WTC11 (cell line): Measurements from ENCODE around the gene CCDC141. TPM values are rescaled to one million over a fixed set of nuclear protein-coding genes. Genes with fewer than 3 reads are reported as not detected.

Source experiments
- ATAC-seq: fragments of 200-7000 bp; cut with Tn5 transposase; 2 replicates; pipeline ENCODE4 v1.10.0; 2021; ENCODE audit warnings: mild to moderate bottlenecking, moderate library complexity
- CTCF ChIA-PET: fragments of 300-600 bp; sonication (Branson Sonifier 250); formaldehyde crosslinking; loops from one replicate; lab custom pipeline; 2021; ENCODE audit warnings: antibody characterized with exemption; lab: Charles Lee
- POLR2A ChIA-PET: fragments of 350-600 bp; sonication (Branson Sonifier 250); formaldehyde crosslinking; loops from one replicate; lab custom pipeline; 2021; ENCODE audit warnings: antibody characterized with exemption; lab: Charles Lee
- DNase-seq: peaks from one replicate; pipeline ENCODE4 v3.0.0; 2021; ENCODE audit warnings: low spot score
- H3K27ac Mint-ChIP-seq: 2 replicates; pipeline ENCODE4 v1.8.0; 2021; ENCODE audit warnings: mixed read lengths
- H3K27me3 Mint-ChIP-seq: 2 replicates; pipeline ENCODE4 v1.8.0; 2021; ENCODE audit warnings: low read depth, mild to moderate bottlenecking, moderate library complexity, mixed read lengths
- H3K36me3 Mint-ChIP-seq: 2 replicates; pipeline ENCODE4 v1.8.0; 2021; ENCODE audit warnings: mixed read lengths
- H3K4me1 Mint-ChIP-seq: 2 replicates; pipeline ENCODE4 v1.8.0; 2022; ENCODE audit warnings: mixed read lengths
- H3K4me3 Mint-ChIP-seq: 2 replicates; pipeline ENCODE4 v1.8.0; 2021; ENCODE audit warnings: mild to moderate bottlenecking, moderate library complexity, mixed read lengths
- H3K9me3 Mint-ChIP-seq: 2 replicates; pipeline ENCODE4 v1.8.0; 2021; ENCODE audit warnings: mixed read lengths
- GTF2I ChIP-seq: fragments of 250-450 bp; sonication (Bioruptor Pico); conservative IDR thresholded peaks from 2 replicates; pipeline ENCODE4 v1.4.0; 2021; ENCODE audit warnings: mild to moderate bottlenecking
- MXD4 ChIP-seq: fragments of 250-450 bp; sonication (Bioruptor Pico); IDR thresholded peaks from 2 replicates; pipeline ENCODE4 v1.8.0; 2021; ENCODE audit warnings: mild to moderate bottlenecking, moderate library complexity, borderline replicate concordance
- PRRX2 ChIP-seq: fragments of 250-450 bp; sonication (Bioruptor Pico); IDR thresholded peaks from 2 replicates; pipeline ENCODE4 v1.8.0; 2021; ENCODE audit warnings: mild to moderate bottlenecking
- RORB ChIP-seq: fragments of 250-450 bp; sonication (Bioruptor Pico); IDR thresholded peaks from 2 replicates; pipeline ENCODE4 v1.9.0; 2021; ENCODE audit warnings: mild to moderate bottlenecking
- SMAD3 ChIP-seq: sonication (generic); formaldehyde crosslinking; IDR thresholded peaks from 2 replicates; pipeline ENCODE4 v1.8.0; 2022; ENCODE audit warnings: missing genetic modification reagents, mild to moderate bottlenecking, borderline replicate concordance
- SMAD4 ChIP-seq: sonication (generic); formaldehyde crosslinking; IDR thresholded peaks from 2 replicates; pipeline ENCODE4 v1.8.0; 2022; ENCODE audit warnings: mild to moderate bottlenecking, missing genetic modification reagents
- SOX15 ChIP-seq: fragments of 250-450 bp; sonication (Bioruptor Pico); IDR thresholded peaks from 2 replicates; pipeline ENCODE4 v1.9.0; 2021; ENCODE audit warnings: mild to moderate bottlenecking
- TEAD1 ChIP-seq: sonication (generic); formaldehyde crosslinking; IDR thresholded peaks from 2 replicates; pipeline ENCODE4 v1.8.0; 2022; ENCODE audit warnings: mild to moderate bottlenecking, missing genetic modification reagents
- ZNF121 ChIP-seq: sonication (generic); formaldehyde crosslinking; IDR thresholded peaks from 2 replicates; pipeline ENCODE4 v1.8.0; 2023; ENCODE audit warnings: missing genetic modification reagents
- total RNA-seq: library from RNA; stranded (reverse); gene quantifications from 3 replicates; pipeline ENCODE4 v1.2.3, GENCODE V29; 2021
- TF ChIP-seq, protein P1 (sequence below): sonication (generic); formaldehyde crosslinking; IDR thresholded peaks from 2 replicates; pipeline ENCODE4 v1.8.0; 2023; ENCODE audit warnings: mild to moderate bottlenecking, missing genetic modification reagents
- TF ChIP-seq, protein P2 (sequence below): sonication (generic); formaldehyde crosslinking; IDR thresholded peaks from 2 replicates; pipeline ENCODE4 v1.8.0; 2022; ENCODE audit warnings: missing genetic modification reagents
- TF ChIP-seq, protein P3 (sequence below): sonication (generic); formaldehyde crosslinking; IDR thresholded peaks from 2 replicates; pipeline ENCODE4 v1.8.0; 2022; ENCODE audit warnings: mild to moderate bottlenecking, missing genetic modification reagents
- TF ChIP-seq, protein P4 (sequence below): fragments of 250-450 bp; sonication (Bioruptor Pico); IDR thresholded peaks from 2 replicates; pipeline ENCODE4 v1.9.0; 2021; ENCODE audit warnings: mild to moderate bottlenecking, borderline replicate concordance
- TF ChIP-seq, protein P5 (sequence below): sonication (generic); formaldehyde crosslinking; IDR thresholded peaks from 2 replicates; pipeline ENCODE4 v1.8.0; 2022; ENCODE audit warnings: mild to moderate bottlenecking, missing genetic modification reagents

The CCDC141 gene
- total RNA-seq, 1 experiment from 2014 or later: 8.5 TPM

DNA sequence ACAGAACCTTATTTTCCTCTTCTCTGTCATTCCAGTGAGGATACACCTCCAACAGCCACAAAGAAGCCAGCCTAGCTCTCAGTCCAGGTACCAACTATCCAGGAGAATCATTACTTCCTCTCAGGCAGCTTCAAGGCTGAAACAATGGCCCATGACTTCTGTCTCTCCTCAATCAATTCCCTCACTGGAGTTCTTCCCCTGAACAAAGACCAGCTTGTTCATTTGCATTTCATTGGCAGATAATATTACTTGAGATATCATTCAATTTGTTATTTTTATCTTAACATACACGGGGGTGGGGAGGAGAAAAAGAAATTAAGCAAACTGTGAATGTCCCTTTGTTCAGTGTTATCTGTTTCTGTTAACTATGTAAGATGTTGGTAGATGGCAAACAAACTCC lies 44.0 kb downstream of the CCDC141 start:
- no peak for ATAC-seq
- no peak for DNase-seq
- ChIA-PET POLR2A (no interaction called here), CTCF (no interaction called here)
- no peaks in the 10 kb centered on the region for H3K27me3 Mint-ChIP-seq
- peaks cover 12% of the 10 kb centered on the region for H3K9me3 Mint-ChIP-seq
- peaks cover 10% of the 10 kb centered on the region for H3K36me3 Mint-ChIP-seq
- TF ChIP-seq MXD4 (CRISPR knock-in tag) (no peak), TEAD1 (CRISPR knock-in tag) (no peak), SMAD4 (CRISPR knock-in tag) (no peak), ZNF121 (CRISPR knock-in tag) (no peak)
- TF ChIP-seq, protein P1, sequence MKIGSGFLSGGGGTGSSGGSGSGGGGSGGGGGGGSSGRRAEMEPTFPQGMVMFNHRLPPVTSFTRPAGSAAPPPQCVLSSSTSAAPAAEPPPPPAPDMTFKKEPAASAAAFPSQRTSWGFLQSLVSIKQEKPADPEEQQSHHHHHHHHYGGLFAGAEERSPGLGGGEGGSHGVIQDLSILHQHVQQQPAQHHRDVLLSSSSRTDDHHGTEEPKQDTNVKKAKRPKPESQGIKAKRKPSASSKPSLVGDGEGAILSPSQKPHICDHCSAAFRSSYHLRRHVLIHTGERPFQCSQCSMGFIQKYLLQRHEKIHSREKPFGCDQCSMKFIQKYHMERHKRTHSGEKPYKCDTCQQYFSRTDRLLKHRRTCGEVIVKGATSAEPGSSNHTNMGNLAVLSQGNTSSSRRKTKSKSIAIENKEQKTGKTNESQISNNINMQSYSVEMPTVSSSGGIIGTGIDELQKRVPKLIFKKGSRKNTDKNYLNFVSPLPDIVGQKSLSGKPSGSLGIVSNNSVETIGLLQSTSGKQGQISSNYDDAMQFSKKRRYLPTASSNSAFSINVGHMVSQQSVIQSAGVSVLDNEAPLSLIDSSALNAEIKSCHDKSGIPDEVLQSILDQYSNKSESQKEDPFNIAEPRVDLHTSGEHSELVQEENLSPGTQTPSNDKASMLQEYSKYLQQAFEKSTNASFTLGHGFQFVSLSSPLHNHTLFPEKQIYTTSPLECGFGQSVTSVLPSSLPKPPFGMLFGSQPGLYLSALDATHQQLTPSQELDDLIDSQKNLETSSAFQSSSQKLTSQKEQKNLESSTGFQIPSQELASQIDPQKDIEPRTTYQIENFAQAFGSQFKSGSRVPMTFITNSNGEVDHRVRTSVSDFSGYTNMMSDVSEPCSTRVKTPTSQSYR (CRISPR knock-in tag): no peak
- TF ChIP-seq, protein P2, sequence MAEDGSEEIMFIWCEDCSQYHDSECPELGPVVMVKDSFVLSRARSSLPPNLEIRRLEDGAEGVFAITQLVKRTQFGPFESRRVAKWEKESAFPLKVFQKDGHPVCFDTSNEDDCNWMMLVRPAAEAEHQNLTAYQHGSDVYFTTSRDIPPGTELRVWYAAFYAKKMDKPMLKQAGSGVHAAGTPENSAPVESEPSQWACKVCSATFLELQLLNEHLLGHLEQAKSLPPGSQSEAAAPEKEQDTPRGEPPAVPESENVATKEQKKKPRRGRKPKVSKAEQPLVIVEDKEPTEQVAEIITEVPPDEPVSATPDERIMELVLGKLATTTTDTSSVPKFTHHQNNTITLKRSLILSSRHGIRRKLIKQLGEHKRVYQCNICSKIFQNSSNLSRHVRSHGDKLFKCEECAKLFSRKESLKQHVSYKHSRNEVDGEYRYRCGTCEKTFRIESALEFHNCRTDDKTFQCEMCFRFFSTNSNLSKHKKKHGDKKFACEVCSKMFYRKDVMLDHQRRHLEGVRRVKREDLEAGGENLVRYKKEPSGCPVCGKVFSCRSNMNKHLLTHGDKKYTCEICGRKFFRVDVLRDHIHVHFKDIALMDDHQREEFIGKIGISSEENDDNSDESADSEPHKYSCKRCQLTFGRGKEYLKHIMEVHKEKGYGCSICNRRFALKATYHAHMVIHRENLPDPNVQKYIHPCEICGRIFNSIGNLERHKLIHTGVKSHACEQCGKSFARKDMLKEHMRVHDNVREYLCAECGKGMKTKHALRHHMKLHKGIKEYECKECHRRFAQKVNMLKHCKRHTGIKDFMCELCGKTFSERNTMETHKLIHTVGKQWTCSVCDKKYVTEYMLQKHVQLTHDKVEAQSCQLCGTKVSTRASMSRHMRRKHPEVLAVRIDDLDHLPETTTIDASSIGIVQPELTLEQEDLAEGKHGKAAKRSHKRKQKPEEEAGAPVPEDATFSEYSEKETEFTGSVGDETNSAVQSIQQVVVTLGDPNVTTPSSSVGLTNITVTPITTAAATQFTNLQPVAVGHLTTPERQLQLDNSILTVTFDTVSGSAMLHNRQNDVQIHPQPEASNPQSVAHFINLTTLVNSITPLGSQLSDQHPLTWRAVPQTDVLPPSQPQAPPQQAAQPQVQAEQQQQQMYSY: no peak
- H3K4me3 Mint-ChIP-seq: no peak overlapping the region
- H3K4me1 Mint-ChIP-seq: no peaks in the 10 kb centered on the region
- H3K27ac Mint-ChIP-seq: no peak overlapping the region

DNA sequence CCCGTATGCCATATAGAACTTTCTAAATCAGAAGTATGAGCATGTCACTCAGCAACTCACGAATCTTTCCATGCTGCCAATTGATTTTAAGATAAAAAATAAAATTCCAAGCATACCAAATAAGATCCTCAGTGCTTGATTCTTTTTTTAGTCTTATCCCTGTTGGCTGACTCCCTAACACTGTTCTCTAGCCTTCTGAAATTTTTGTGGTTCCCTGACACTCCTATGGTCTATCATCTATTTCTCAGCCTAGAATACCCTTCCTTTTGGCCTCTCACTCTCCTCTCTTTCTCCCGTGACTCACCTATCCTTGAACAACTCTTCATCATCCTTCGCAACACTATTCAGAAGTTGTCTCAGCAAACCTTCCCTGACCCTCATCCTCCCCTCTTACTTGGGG lies 50.5 kb downstream of the CCDC141 start:
- ATAC-seq (no peak), DNase-seq (no peak)
- TF ChIP-seq SOX15 (CRISPR knock-in tag) (no peak), GTF2I (no peak), SMAD3 (CRISPR knock-in tag) (no peak), RORB (CRISPR knock-in tag) (no peak), PRRX2 (CRISPR knock-in tag) (no peak)
- TF ChIP-seq, protein P3, sequence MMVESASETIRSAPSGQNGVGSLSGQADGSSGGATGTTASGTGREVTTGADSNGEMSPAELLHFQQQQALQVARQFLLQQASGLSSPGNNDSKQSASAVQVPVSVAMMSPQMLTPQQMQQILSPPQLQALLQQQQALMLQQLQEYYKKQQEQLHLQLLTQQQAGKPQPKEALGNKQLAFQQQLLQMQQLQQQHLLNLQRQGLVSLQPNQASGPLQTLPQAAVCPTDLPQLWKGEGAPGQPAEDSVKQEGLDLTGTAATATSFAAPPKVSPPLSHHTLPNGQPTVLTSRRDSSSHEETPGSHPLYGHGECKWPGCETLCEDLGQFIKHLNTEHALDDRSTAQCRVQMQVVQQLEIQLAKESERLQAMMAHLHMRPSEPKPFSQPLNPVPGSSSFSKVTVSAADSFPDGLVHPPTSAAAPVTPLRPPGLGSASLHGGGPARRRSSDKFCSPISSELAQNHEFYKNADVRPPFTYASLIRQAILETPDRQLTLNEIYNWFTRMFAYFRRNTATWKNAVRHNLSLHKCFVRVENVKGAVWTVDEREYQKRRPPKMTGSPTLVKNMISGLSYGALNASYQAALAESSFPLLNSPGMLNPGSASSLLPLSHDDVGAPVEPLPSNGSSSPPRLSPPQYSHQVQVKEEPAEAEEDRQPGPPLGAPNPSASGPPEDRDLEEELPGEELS (CRISPR knock-in tag): no peak
- TF ChIP-seq, protein P4, sequence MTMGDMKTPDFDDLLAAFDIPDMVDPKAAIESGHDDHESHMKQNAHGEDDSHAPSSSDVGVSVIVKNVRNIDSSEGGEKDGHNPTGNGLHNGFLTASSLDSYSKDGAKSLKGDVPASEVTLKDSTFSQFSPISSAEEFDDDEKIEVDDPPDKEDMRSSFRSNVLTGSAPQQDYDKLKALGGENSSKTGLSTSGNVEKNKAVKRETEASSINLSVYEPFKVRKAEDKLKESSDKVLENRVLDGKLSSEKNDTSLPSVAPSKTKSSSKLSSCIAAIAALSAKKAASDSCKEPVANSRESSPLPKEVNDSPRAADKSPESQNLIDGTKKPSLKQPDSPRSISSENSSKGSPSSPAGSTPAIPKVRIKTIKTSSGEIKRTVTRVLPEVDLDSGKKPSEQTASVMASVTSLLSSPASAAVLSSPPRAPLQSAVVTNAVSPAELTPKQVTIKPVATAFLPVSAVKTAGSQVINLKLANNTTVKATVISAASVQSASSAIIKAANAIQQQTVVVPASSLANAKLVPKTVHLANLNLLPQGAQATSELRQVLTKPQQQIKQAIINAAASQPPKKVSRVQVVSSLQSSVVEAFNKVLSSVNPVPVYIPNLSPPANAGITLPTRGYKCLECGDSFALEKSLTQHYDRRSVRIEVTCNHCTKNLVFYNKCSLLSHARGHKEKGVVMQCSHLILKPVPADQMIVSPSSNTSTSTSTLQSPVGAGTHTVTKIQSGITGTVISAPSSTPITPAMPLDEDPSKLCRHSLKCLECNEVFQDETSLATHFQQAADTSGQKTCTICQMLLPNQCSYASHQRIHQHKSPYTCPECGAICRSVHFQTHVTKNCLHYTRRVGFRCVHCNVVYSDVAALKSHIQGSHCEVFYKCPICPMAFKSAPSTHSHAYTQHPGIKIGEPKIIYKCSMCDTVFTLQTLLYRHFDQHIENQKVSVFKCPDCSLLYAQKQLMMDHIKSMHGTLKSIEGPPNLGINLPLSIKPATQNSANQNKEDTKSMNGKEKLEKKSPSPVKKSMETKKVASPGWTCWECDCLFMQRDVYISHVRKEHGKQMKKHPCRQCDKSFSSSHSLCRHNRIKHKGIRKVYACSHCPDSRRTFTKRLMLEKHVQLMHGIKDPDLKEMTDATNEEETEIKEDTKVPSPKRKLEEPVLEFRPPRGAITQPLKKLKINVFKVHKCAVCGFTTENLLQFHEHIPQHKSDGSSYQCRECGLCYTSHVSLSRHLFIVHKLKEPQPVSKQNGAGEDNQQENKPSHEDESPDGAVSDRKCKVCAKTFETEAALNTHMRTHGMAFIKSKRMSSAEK: no peak
- TF ChIP-seq, protein P5, sequence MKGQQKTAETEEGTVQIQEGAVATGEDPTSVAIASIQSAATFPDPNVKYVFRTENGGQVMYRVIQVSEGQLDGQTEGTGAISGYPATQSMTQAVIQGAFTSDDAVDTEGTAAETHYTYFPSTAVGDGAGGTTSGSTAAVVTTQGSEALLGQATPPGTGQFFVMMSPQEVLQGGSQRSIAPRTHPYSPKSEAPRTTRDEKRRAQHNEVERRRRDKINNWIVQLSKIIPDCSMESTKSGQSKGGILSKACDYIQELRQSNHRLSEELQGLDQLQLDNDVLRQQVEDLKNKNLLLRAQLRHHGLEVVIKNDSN (CRISPR knock-in tag): no peak
- POLR2A ChIA-PET: no interaction called here
- no peaks in the 10 kb centered on the region for H3K27me3 Mint-ChIP-seq
- no peak overlapping the region for H3K4me3 Mint-ChIP-seq
- no peaks in the 10 kb centered on the region for H3K4me1 Mint-ChIP-seq
- no peak overlapping the region for H3K27ac Mint-ChIP-seq
- H3K9me3 Mint-ChIP-seq: peaks cover 15% of the 10 kb centered on the region
- peaks cover 14% of the 10 kb centered on the region for H3K36me3 Mint-ChIP-seq
- CTCF ChIA-PET: no interaction called here
